ENCODE measurements around the gene NAT14. TPM values are rescaled to one million over a fixed set of nuclear protein-coding genes. Genes with fewer than 3 reads are reported as not detected.

The NAT14 gene
- polyA plus RNA-seq, 3 donors from 2014 or later, result 2.7 to 4.8 TPM; not detected in 1

DNA sequence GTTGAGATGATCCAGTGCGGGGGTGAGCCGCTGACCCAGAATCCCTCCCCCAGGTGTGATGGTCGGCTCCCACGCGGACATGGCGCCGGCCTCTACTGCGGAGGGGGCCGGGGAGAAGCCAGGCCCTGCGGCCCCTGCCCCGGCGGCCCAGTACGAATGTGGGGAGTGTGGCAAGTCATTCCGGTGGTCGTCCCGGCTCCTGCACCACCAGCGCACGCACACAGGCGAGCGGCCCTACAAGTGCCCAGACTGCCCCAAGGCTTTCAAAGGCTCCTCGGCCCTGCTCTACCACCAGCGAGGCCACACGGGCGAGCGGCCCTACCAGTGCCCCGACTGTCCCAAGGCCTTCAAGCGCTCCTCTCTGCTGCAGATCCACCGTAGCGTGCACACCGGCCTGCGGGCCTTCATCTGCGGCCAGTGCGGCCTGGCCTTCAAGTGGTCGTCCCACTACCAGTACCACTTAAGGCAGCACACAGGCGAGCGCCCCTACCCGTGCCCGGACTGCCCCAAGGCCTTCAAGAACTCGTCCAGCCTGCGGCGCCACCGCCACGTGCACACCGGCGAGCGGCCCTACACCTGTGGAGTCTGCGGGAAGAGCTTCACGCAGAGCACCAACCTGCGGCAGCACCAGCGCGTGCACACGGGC, 3.7 kb upstream of the NAT14 start:
- Mint-ChIP-seq H3K36me3 (peaks cover 0 to 4% (median 0%) of the 10 kb centered on the region in 3 donors), H3K27me3 (ENCODE audit: low read depth in 3 of 3) (peaks cover 0 to 18% (median 11%) of the 10 kb centered on the region in 3 donors), H3K27ac (no peak overlapping the region), H3K4me3 (no peak overlapping the region), H3K4me1 (peaks cover 33 to 37% of the 10 kb centered on the region in 2 donors), H3K9me3 (no peaks in the 10 kb centered on the region)
- no peak for DNase-seq

DNA sequence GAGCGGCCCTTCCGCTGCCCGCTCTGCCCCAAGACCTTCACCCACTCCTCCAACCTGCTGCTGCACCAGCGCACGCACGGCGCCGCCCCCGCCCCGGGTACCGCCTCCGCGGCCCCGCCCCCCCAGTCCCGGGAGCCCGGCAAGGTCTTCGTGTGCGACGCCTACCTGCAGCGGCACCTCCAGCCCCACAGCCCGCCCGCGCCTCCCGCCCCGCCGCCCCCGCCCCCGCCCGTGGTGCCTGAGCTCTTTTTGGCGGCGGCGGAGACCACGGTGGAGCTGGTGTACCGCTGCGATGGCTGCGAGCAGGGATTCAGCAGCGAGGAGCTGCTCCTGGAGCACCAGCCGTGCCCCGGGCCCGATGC, 3.2 kb upstream of the NAT14 start:
- Mint-ChIP-seq H3K4me3 (no peak overlapping the region), H3K9me3 (no peaks in the 10 kb centered on the region), H3K4me1 (peaks cover 33 to 37% of the 10 kb centered on the region in 2 donors), H3K27me3 (ENCODE audit: low read depth in 3 of 3) (peaks cover 0 to 16% (median 11%) of the 10 kb centered on the region in 3 donors), H3K36me3 (peaks cover 0 to 4% (median 0%) of the 10 kb centered on the region in 3 donors), H3K27ac (no peak overlapping the region)
- DNase-seq, result no peak

DNA sequence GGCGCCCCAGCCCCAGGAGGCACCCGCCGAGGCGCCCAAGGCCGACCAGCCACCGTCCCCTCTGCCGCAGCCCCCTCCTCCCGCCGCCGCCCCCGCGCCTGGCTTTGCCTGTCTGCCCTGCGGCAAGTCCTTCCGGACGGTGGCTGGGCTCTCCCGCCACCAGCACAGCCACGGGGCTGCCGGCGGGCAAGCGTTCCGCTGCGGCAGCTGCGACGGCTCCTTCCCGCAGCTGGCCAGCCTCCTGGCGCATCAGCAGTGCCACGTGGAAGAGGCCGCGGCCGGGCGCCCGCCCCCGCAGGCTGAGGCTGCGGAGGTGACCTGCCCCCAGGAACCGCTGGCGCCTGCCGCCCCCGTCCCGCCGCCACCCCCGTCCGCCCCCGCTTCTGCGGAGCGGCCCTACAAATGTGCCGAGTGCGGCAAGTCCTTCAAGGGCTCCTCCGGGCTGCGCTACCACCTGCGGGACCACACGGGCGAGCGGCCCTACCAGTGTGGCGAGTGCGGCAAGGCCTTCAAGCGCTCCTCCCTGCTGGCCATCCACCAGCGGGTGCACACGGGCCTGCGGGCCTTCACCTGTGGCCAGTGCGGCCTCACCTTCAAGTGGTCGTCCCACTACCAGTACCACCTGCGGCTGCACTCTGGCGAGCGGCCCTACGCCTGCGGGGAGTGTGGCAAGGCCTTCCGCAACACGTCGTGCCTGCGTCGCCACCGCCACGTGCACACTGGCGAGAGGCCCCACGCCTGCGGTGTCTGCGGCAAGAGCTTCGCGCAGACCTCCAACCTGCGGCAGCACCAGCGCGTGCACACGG, 2.6 kb upstream of the NAT14 start:
- DNase-seq, result no peak
- Mint-ChIP-seq H3K36me3 (peaks cover 0 to 4% (median 0%) of the 10 kb centered on the region in 3 donors), H3K27ac (no peak overlapping the region), H3K4me3 (no peak overlapping the region), H3K9me3 (no peaks in the 10 kb centered on the region), H3K4me1 (peaks cover 27 to 31% of the 10 kb centered on the region in 2 donors), H3K27me3 (ENCODE audit: low read depth in 3 of 3) (peaks cover 0 to 13% (median 6%) of the 10 kb centered on the region in 3 donors)

DNA sequence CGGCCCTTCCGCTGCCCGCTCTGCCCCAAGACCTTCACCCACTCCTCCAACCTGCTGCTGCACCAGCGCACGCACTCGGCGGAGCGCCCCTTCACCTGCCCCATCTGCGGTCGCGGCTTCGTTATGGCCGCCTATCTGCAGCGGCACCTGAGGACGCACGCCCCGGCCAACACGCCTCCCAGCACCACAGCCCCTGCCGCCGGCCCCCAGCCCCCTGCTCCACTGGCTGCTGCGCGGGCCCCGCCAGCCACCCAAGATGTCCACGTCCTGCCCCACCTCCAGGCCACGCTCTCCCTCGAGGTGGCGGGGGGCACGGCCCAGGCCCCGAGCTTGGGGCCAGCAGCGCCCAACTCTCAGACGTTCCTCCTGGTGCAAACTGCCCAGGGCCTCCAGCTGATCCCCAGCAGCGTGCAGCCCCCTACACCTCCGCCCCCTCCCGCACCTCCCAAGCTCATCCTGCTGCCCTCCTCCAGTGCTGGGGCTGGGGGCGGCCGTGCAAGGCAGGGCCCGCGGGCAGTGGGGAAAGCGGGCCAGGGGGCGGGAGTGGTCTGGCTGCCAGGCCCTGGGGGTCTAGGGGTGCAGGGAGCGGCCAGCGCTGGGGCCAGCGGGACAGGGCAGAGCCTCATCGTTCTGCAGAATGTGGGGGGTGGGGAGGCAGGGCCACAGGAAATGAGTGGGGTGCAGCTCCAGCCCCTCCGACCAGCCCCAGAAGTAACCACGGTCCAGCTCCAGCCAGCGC, 1.9 kb upstream of the NAT14 start:
- Mint-ChIP-seq H3K4me1 (peaks cover 19 to 25% of the 10 kb centered on the region in 2 donors), H3K4me3 (peak overlapping the region in 1 of 5 donors; percentile 40), H3K27ac (no peak overlapping the region), H3K9me3 (no peaks in the 10 kb centered on the region), H3K36me3 (peaks cover 0 to 4% (median 0%) of the 10 kb centered on the region in 3 donors), H3K27me3 (ENCODE audit: low read depth in 3 of 3) (peaks cover 2 to 13% (median 6%) of the 10 kb centered on the region in 3 donors)
- no peak for DNase-seq

DNA sequence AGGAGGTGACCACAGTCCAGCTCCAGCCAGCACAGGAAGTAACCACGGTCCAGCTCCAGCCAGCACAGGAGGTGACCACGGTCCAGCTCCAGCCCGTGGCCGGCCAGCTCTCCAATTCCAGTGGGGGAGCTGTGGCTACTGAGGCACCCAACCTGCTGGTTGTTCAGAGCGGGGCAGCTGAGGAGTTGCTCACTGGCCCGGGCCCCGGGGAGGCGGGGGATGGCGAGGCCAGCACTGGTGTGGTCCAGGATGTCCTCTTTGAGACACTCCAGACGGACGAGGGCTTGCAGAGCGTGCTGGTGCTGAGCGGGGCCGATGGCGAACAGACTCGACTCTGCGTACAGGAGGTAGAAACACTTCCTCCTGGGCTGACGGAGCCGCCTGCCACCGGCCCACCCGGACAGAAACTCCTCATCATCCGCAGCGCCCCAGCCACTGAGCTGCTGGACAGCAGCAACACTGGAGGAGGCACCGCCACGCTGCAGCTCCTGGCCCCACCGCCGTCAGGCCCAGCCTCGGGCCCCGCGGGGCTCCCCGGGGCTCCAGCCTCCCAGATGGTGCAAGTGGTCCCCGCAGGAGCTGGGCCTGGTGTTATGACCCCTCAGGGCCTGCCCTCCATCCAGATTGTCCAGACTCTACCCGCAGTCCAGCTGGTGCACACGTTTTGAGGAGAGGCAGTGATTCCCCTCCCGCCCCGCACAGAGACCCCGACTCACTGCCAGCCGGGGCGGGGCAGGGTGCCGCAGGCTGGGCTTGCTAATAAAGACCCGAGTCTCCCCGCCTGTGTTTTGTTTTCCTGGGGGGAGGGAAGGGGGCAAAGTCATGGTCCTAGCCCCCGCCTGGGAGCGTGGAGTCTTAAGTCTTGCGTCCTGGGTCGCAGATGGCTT, 1.0 kb upstream of the NAT14 start:
- peak overlapping the region; percentile 46 to 76 (median 62) for H3K4me3 Mint-ChIP-seq
- H3K4me1 Mint-ChIP-seq, result peaks cover 11 to 18% of the 10 kb centered on the region in 2 donors
- H3K36me3 Mint-ChIP-seq, result no peaks in the 10 kb centered on the region
- H3K27me3 Mint-ChIP-seq (ENCODE audit: low read depth in 3 of 3), result peaks cover 2 to 13% (median 6%) of the 10 kb centered on the region in 3 donors
- no peaks in the 10 kb centered on the region for H3K9me3 Mint-ChIP-seq
- peak overlapping the region in 2 of 6 donors; percentile 40 to 74 for H3K27ac Mint-ChIP-seq
- no peak for DNase-seq

DNA sequence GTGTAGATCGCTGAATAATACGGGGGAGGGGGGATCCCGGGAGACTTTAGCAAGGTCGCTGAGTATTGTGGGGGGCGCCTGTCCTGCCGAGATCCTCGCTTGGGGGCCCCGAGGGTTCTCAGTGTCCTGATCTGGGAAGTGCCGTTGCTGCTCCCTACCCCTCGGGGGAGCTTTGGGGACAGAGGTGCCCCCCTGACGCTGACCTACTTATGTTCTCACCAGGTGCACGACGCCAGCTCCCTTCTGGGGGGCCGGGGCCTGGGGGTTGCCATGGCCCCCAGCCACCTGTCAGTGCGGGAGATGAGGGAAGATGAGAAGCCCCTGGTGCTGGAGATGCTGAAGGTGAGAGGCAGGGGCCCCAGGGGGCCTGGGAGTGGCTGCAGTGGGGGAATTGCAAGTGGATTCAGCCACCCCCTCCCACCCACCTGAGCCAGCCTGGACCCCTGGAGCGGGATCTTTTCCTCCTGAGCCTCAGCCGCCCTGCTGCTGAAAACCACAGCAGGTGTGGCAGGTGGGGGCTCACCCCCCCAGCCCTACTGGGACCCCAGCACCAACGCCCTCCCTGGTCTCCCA, 537 bp downstream of the NAT14 start:
- H3K4me1 Mint-ChIP-seq, result peaks cover 0 to 8% of the 10 kb centered on the region in 2 donors
- H3K9me3 Mint-ChIP-seq, result no peaks in the 10 kb centered on the region
- peaks cover 2 to 11% (median 4%) of the 10 kb centered on the region in 3 donors for H3K27me3 Mint-ChIP-seq (ENCODE audit: low read depth in 3 of 3)
- DNase-seq, result no peak
- peak overlapping the region; percentile 60 to 93 (median 79) for H3K27ac Mint-ChIP-seq
- H3K4me3 Mint-ChIP-seq, result peak overlapping the region; percentile 59 to 84 (median 77)
- no peaks in the 10 kb centered on the region for H3K36me3 Mint-ChIP-seq

DNA sequence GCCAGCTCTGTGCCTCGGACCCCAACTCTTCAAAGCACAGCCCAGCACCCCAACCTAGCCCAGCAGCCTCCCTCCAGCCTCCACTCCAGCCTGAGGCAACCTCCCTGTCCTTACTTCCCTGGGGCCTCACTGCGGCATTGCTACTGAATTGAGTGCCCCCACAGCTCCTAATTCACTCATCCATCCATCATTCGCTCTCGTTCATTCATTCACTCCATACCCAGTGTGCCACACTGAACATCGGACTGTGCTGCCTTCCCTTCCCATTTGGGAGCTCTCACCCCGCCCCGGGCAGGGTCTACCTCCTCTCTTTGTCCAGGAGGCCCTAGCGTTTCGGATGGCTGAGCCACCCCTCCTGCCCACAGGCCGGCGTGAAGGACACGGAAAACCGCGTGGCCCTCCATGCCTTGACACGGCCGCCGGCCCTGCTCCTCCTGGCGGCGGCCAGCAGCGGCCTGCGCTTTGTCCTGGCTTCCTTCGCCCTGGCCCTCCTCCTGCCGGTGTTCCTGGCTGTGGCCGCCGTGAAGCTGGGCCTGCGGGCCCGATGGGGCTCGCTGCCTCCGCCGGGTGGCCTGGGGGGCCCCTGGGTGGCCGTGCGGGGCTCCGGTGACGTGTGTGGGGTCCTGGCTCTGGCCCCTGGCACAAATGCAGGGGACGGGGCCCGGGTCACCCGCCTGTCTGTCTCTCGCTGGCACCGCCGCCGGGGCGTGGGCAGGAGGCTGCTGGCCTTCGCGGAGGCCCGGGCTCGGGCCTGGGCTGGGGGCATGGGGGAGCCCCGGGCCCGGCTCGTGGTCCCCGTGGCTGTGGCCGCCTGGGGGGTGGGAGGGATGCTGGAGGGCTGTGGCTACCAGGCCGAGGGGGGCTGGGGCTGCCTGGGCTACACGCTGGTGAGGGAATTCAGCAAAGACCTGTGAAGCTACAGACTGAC, 1.3 kb downstream of the NAT14 start:
- Mint-ChIP-seq H3K4me1 (peaks cover 0 to 8% of the 10 kb centered on the region in 2 donors), H3K9me3 (no peaks in the 10 kb centered on the region), H3K4me3 (peak overlapping the region; percentile 59 to 84 (median 77)), H3K27me3 (ENCODE audit: low read depth in 3 of 3) (peaks cover 2 to 9% (median 2%) of the 10 kb centered on the region in 3 donors), H3K36me3 (no peaks in the 10 kb centered on the region), H3K27ac (peak overlapping the region; percentile 60 to 93 (median 72))
- no peak for DNase-seq

DNA sequence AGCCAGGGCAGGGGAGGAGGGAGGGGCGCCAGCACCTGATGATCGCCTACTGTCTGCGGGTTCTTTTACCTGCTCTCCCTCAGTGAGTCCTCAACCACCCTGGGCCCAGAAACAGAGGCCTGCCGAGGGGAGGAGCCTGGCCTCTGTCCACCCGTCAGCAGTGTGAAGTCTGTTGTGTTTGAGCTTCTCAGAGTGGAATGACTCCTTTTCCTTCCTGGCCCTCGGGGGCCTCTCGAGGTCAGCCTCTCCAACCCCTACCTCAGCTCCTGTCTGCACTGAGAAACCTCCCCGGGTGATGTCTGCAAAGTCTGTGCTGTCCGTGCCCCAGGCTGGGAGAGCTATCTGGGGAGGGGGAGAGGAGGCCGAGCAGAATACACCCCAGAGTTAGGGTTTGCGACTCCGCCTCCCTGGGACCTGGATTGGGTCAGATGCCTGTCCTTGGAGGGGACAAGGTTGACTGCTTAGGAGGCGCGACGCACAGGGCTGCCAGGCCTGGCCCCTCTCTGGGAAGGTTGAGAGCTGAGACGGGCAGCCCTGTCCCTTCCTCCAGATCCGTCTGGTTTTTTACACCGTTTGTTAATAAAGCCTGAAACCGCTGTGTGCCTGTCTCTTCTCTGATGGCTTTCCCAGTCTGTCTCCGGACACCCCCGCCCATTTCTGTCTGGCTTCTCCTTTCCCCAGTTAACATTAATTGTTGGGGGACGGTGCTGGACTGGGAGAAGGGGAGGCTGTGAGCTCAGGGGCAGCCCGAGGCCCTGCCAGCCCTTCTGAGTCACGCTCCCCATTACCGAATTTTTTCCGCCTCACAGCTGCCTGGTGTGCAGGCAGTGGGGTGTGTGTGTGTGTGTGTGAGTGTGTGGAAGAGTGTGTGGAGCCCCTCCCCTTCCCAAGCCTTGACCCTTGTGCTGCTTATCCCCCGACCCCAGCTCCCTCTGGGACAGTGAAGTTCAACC, 2.3 kb downstream of the NAT14 start:
- Mint-ChIP-seq H3K4me3 (peak overlapping the region in 1 of 5 donors; percentile 38), H3K9me3 (no peaks in the 10 kb centered on the region), H3K27ac (peak overlapping the region in 5 of 6 donors; percentile 51 to 68 (median 64)), H3K4me1 (peaks cover 0 to 8% of the 10 kb centered on the region in 2 donors), H3K36me3 (no peaks in the 10 kb centered on the region), H3K27me3 (ENCODE audit: low read depth in 3 of 3) (peaks cover 2 to 9% (median 3%) of the 10 kb centered on the region in 3 donors)
- DNase-seq, result no peak

DNA sequence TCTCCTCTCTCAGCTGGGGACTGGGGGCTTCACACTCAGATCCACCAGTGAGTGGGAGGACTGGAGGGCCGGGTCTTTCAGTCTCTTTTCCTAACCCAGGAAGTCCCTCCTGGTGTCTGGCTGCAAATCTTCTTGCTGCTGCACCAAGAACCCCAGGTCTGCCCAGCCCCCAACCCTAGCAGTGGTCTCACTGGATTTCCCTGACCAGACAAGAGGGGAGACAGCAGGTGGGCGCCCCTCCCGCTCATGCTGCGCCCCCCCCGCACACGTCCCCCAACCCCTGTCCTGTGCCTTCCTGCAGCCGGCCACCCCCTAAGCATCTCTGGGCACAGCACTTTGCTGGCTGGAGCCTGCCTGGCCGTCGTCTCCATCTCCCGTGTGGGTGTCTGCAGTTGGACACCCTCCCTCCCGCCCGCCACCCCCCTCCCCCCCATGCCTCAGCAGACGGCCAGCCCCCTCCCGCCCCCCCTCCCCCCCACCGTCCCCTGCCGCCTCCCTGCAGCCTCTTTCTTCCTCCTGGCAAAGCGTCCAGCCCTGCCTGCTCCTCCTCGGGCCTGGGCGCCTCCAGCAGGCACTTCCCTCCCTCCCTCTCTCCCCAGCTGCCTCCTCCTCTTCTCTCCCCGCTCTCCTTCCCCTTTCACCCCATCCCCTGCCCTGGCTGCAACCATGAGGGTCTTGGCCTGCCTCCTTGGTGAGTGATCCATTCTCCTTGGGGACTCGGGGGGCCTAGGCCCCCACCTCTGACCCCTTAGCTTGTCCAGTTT, 3.1 kb downstream of the NAT14 start, which contains the start of gene SSC5D:
Gene SSC5D (plus strand): TSS at position 513 of the 764 bp plus-strand sequence. CDS start 154 bp downstream, at position 667.
- Mint-ChIP-seq H3K4me1 (peaks cover 0 to 8% of the 10 kb centered on the region in 2 donors), H3K4me3 (peak within 1 kb of the TSS in 1 of 5 donors; percentile 38), H3K9me3 (no peaks in the 10 kb centered on the region), H3K27me3 (ENCODE audit: low read depth in 3 of 3) (peaks cover 2 to 8% (median 3%) of the 10 kb centered on the region in 3 donors), H3K27ac (peak within 1 kb of the TSS in 5 of 6 donors; percentile 51 to 68 (median 64)), H3K36me3 (no peaks in the 10 kb centered on the region)
- DNase-seq, result no peak

DNA sequence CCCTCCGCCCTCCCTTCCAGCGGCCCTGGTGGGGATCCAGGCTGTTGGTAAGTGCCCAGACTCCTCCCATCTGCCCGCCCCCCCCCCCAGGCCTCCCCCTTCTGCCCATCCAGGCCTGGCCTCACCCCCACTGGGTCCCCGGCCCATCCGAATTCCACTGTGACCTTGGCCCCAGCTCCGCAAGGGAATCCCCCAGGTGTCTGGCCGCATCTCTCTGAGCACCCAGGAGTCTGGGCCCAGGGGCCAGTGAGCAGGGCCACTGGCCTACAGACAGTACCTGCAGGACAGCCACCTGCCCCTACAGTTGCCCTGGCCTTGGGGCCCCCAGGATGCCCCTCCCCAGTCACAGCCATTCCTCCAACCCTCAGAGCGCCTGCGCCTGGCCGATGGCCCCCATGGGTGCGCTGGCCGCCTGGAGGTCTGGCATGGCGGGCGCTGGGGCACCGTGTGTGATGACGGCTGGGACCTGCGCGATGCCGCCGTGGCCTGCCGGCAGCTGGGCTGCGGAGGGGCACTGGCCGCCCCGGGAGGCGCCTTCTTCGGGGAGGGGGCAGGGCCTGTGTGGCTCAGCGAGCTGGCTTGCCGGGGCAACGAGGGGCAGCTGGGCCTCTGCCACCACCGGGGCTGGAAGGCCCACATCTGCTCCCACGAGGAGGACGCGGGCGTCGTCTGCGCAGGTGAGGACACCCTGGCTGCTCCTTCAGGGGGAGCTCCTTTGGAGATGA, 4.2 kb downstream of the NAT14 start:
- Mint-ChIP-seq H3K27me3 (ENCODE audit: low read depth in 3 of 3) (peaks cover 2 to 8% (median 3%) of the 10 kb centered on the region in 3 donors), H3K4me1 (peaks cover 0 to 8% of the 10 kb centered on the region in 2 donors), H3K4me3 (no peak overlapping the region), H3K27ac (no peak overlapping the region), H3K36me3 (no peaks in the 10 kb centered on the region), H3K9me3 (no peaks in the 10 kb centered on the region)
- DNase-seq, result no peak

All from immature natural killer cell (primary cell).